ENCODE measurements around the gene DHCR7.

- no peak for TF ChIP-seq CTCF (conservative IDR thresholded peaks at IDR 0.05; ENCODE audit: low read depth in 2 of 2)
- TF ChIP-seq EZH2phosphoT487 (IDR thresholded peaks at IDR 0.05; ENCODE audit: unreplicated experiment), result no peak
- TF ChIP-seq ETS1 (IDR thresholded peaks at IDR 0.05), result no peak
- TF ChIP-seq POLR2AphosphoS5 (IDR thresholded peaks at IDR 0.05; ENCODE audit: low read depth), result no peak
- no peak for TF ChIP-seq REST (IDR thresholded peaks at IDR 0.05; ENCODE audit: unreplicated experiment)
- TF ChIP-seq JUNB (IDR thresholded peaks at IDR 0.05; ENCODE audit: unreplicated experiment), result no peak
- no peak for TF ChIP-seq EZH2 (IDR thresholded peaks at IDR 0.05; ENCODE audit: low read depth, unreplicated experiment)
- TF ChIP-seq ZNF114 (CRISPR knock-in tag; IDR thresholded peaks at IDR 0.05), result no peak
- no peak for TF ChIP-seq CREB1 (CRISPR knock-in tag; IDR thresholded peaks at IDR 0.05; ENCODE audit: low read depth)
- TF ChIP-seq NANOG (IDR thresholded peaks at IDR 0.05; ENCODE audit: borderline replicate concordance), result no peak
- TF ChIP-seq STAT1 (IDR thresholded peaks at IDR 0.05; ENCODE audit: unreplicated experiment), result no peak
These were observed 26.1 kb upstream of the DHCR7 start for GRCh38 chr11:71474141-71474770.

Data from GM23338 (cell line).